ENCODE results near the gene UCHL3. TPM values are rescaled to one million over a fixed set of nuclear protein-coding genes. Genes with fewer than 3 reads are reported as not detected.

UCHL3 gene
- total and polyA plus RNA-seq, 2 donors (not counting 3 experiments of a cell fraction or from before 2014, with no cell fraction given), result 31.3 to 46.8 TPM

- Histone ChIP-seq H3K9ac (replicated peaks; ENCODE audit: extremely low read depth, insufficient read depth, low read length) (no peak overlapping the region), H3K4me3 (replicated peaks in 1 of 3; ENCODE audit: insufficient read depth in 1 of 3, low read depth in 1 of 3, low read length in 3 of 3) (no peak overlapping the region), H3K27ac (ENCODE audit: insufficient read depth, low read depth, low read length) (no peak overlapping the region), H4K20me1 (replicated peaks; ENCODE audit: control insufficient read depth, extremely low read depth, insufficient read depth, low read length) (no peaks in the 10 kb centered on the region), H3K27me3 (ENCODE audit: control insufficient read depth in 2 of 2, insufficient read depth in 2 of 2, low read length in 2 of 2) (peaks cover 0 to 2% of the 10 kb centered on the region in 2 experiments), H3K4me1 (ENCODE audit: control insufficient read depth, extremely low read depth, insufficient read depth, low read length) (peaks cover 2% of the 10 kb centered on the region), H3K36me3 (ENCODE audit: control insufficient read depth in 2 of 2, extremely low read depth in 1 of 2, insufficient read depth in 2 of 2, low read length in 2 of 2) (no peaks in the 10 kb centered on the region), H3K9me3 (replicated peaks; ENCODE audit: control insufficient read depth, insufficient read depth, low read length) (no peaks in the 10 kb centered on the region), H2AFZ (ENCODE audit: low read depth, low read length) (no peak overlapping the region), H3K79me2 (ENCODE audit: control insufficient read depth, insufficient read depth, low read length) (no peaks in the 10 kb centered on the region), H3K4me2 (ENCODE audit: insufficient read depth, low read length) (no peak overlapping the region), H3K9me1 (replicated peaks; ENCODE audit: control insufficient read depth, extremely low read depth, insufficient read depth, low read length) (no peaks in the 10 kb centered on the region)
- POLR2A ChIA-PET, result no interaction called here
- dilution Hi-C loops (cut with MboI; ENCODE audit: extremely low pct_ligation_motif_present, low sequenced_read_pairs), result no loop called here
- BruUV-seq (replicated peaks), result no TSS peak
- no peak for FAIRE-seq
- DNase-seq (ENCODE audit: low read depth, low spot score), result no peak
- CTCF ChIA-PET, result no interaction called here
- intact Hi-C loops (cut with micrococcal nuclease), result no loop called here
- no peak for TF ChIP-seq GATA2 (IDR thresholded peaks at IDR 0.05; ENCODE audit: insufficient read depth, insufficient read length, low read depth, low read length)
- no peak for TF ChIP-seq MYC (IDR thresholded peaks at IDR 0.05; ENCODE audit: low read depth, low read length)
- TF ChIP-seq FOS (IDR thresholded peaks at IDR 0.05; ENCODE audit: borderline replicate concordance, insufficient read depth, low read length), result no peak
- no peak for TF ChIP-seq POLR2AphosphoS5 (IDR thresholded peaks at IDR 0.05; ENCODE audit: insufficient read depth, low read depth, low read length)
- no peak for TF ChIP-seq EZH2 (IDR thresholded peaks at IDR 0.05; ENCODE audit: borderline replicate concordance, low read depth, low read length, severe bottlenecking)
- TF ChIP-seq JUN (IDR thresholded peaks at IDR 0.05; ENCODE audit: borderline replicate concordance, insufficient read depth, insufficient read length, low read depth), result no peak
- no peak for TF ChIP-seq CTCF (IDR thresholded peaks at IDR 0.05; ENCODE audit: extremely low read depth in 1 of 2, insufficient read depth in 1 of 2, low read depth in 1 of 2, low read length in 2 of 2)
- no peak for TF ChIP-seq MAX (IDR thresholded peaks at IDR 0.05; ENCODE audit: insufficient read depth, insufficient read length)
- no peak for TF ChIP-seq POLR2A (IDR thresholded peaks at IDR 0.05; ENCODE audit: low read depth, low read length)
Measured at GRCh38 chr13:75508002-75508548, 41.5 kb upstream of the UCHL3 start.
